ENCODE data around the gene OR13C3.
"Not testable (repeated sequence)": the region's sequence is repeated elsewhere in the genome, so short reads cannot be mapped to it uniquely, and the experiment has no call there.

OR13C3 gene

GRCh38 chr9:104536756-104537155 is at the start of gene OR13C3:
Gene OR13C3 (minus strand): TSS chr9:104536856. CDS start chr9:104536723, 133 bp downstream.
- no peak for DNase-seq (ENCODE audit: low spot score)

DNA sequence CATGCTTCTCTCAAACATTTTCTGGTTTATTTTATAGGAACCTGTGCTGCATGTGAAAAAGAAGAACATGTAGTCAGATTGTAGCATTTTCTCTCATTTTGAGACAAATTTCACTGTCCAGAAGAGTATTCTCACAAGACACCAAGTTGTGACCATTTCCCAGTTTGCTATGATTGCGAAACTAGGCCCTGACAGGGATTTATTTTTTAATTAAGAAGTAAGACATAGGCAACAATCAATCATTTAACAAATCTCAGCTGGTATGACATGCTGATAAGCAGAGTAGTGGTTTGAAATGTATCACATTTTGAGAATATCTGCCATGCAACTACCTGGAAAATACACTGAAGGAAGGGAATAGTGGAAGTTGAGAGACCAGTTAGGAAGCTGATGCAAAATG is 43.9 kb upstream of the OR13C3 start:
- DNase-seq (ENCODE audit: low spot score) = no peak

DNA sequence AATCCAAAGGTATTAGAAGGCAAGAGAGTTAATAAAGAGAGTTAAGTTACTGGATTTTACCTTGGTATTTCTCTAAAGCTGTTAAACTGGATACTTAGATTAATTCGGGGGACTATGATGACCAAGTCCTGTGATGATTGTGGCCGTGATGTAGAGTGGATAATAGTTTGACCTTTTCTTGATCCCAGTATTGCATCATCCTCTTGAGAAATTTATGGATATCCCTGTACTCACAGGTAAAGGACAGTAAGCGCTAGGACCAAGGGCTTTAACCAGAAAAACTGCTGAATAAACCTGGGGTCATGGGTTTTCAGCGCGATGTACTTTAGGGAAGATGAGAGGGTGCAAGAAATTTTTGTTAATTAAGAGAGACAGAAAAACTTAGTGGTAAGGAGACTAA is 40.6 kb upstream of the OR13C3 start:
- DNase-seq (ENCODE audit: low spot score) = no peak

DNA sequence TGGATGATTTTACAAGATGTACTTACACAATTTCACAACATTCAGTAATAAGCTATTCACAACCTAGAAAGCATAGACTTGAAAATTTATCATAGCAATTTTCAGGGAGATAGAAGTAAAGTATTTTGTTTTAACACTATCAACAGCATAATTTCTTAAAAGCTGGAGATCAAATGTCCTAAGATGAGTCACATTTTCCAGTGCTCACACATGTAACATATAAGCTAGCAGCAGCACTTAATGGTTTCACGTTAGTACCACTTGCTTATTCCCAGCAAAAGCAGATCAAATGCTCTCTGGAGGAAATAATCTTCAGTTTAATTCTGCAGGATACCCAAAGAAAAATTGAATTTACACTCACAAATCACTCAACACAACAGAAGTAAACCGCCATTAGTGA is 38.8 kb upstream of the OR13C3 start:
- DNase-seq (ENCODE audit: low spot score) = no peak

GRCh38 chr9:104572612-104573011 is 36.0 kb upstream of the OR13C3 start:
- DNase-seq (ENCODE audit: low spot score) = no peak

DNA sequence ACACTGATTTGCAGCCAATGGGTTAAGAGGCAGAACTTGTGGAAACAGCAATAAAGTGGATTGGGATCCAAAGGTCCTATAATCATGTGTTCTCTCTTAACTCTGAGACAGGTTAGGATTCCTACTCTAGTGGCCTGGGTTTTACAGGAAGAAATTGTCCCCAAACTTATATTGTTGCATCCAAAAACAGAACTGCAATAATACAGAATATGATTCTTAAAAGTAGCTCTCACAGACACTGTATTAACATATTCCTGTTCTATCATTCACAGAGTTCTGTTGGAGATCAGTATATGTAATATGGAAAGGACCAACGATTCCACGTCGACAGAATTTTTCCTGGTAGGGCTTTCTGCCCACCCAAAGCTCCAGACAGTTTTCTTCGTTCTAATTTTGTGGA is 32.2 kb upstream of the OR13C3 start, which contains the start of gene OR13C8:
Gene OR13C8 (plus strand): TSS at position 301 of the 400 bp plus-strand sequence. CDS start 0 bp downstream, at position 301.
- DNase-seq (ENCODE audit: low spot score) = no peak

GRCh38 chr9:104564358-104564757 is 27.7 kb upstream of the OR13C3 start:
- DNase-seq (ENCODE audit: low spot score) = no peak

GRCh38 chr9:104556830-104557634 is 20.4 kb upstream of the OR13C3 start:
- DNase-seq (ENCODE audit: low spot score) = peak; percentile 43

- DNase-seq (ENCODE audit: low spot score) = no peak
Measured at GRCh38 chr9:104555521-104555920, 18.9 kb upstream of the OR13C3 start.

DNA sequence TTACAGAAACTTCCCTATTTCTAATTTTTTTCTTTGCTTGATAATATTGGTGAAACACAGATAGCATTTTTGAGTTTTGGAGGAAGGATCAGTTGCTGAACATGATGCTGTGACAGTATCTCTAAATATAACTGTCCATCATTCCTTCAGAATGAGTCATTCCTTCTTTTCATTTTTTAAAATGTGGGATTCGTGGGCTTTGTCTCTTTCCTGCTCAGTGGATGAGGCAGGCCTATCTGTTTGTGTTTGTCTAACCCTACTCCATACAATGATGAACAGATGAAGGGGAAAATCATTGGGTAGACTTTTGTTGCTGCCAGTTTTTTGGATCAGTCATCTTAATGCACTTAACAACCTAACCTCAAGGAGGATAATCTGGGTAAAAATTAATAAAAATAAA is 16.6 kb upstream of the OR13C3 start:
- DNase-seq (ENCODE audit: low spot score) = no peak

DNA sequence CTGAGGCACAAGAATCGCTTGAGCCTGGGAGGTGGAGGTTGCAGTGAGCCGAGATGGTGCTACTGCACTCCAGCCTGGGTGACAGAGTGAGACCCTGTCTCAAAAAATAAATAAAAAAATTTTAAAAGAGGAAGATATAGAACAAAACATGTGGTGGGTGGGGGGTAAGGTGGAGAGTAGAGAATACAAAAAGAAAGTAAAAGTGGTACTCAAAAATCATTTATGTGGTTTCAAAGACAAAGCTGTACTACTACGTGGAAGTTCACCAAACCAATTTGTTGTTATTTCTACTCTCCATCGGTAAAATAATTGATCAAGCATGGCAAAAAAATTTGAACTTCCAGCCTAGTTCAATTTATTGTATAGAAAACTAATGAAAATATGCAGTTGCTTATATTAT is 8.0 kb upstream of the OR13C3 start:
- no peak for DNase-seq (ENCODE audit: low spot score)

DNA sequence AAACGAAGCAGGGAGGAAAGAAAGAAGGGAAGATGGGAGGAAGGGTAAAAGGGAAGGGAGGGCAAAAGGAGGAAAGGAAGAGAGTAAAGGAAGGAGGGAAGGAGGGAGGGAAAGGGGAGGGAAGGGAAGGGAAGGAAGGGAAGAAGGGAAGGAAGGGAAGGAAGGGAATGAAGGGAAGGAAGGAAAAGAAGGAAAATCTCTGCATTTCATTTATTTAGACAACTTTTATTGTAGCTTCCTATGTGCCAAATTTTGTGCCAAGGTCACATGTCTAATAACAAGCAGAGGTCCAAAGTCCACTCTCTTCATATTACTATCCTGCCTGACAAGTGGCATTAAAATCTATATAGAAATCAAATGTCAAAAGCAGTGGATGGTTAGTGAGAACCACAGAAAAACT is 2.6 kb upstream of the OR13C3 start:
- no peak for DNase-seq (ENCODE audit: low spot score)

- DNase-seq (ENCODE audit: low spot score) = no peak
Measured at GRCh38 chr9:104527109-104527508, 9.5 kb downstream of the OR13C3 start, which contains the start of gene OR13C4. Gene OR13C4 (minus strand): TSS chr9:104527209. CDS start chr9:104527209, 0 bp downstream.

DNA sequence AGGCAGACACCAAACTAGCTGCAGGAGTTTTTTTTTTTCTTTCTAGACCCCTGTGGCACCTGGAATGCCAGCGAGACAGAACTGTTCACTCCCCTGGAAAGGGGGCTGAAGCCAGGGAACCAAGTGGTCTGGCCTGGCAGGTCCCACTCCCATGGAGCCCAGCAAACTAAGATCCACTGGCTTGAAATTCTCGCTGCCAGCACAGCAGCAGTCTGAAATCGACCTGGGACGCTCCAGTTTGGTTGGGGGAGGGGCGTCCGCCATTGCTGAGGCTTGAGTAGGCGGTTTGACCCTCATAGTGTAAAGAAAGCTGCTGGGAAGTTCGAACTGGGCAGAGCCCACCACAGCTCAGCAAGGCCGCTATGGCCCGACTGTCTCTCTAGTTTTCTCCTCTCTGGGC is 16.4 kb downstream of the OR13C3 start:
- not testable (repeated sequence) for DNase-seq (ENCODE audit: low spot score)

GRCh38 chr9:104514901-104515300 is 21.8 kb downstream of the OR13C3 start:
- no peak for DNase-seq (ENCODE audit: low spot score)

GRCh38 chr9:104506565-104506964 is 30.1 kb downstream of the OR13C3 start:
- DNase-seq (ENCODE audit: low spot score) = no peak

DNA sequence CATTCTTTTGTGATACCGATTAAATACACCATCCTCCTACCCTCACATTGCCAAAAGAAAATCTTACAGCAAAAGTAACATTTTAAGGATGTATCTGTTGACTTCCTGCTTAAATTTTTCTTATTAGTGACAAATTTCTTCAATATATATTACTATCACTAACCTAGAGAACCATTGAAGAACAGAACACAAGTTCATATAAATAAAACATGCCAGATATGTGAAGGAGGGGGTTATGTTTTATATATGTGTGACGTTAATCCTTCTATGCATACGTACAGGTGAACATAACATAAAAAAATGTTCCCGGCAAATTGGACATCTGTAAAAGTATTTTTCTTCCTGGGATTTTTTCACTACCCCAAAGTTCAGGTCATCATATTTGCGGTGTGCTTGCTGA is 32.7 kb downstream of the OR13C3 start, which contains the start of gene OR13F1:
Gene OR13F1 (plus strand): TSS at position 301 of the 400 bp plus-strand sequence. CDS start 0 bp downstream, at position 301.
- DNase-seq (ENCODE audit: low spot score) = no peak

GRCh38 chr9:104503440-104503839 is 33.2 kb downstream of the OR13C3 start:
- DNase-seq (ENCODE audit: low spot score) = no peak

GRCh38 chr9:104494808-104495207 is 41.8 kb downstream of the OR13C3 start:
- DNase-seq (ENCODE audit: low spot score) = no peak

All from ecto neural progenitor cell (in vitro differentiated cells).